ENCODE measurements around the gene OCEL1.
A peak's percentile ranks its signal among the peaks of the same experiment; 100 is the strongest.

DNA sequence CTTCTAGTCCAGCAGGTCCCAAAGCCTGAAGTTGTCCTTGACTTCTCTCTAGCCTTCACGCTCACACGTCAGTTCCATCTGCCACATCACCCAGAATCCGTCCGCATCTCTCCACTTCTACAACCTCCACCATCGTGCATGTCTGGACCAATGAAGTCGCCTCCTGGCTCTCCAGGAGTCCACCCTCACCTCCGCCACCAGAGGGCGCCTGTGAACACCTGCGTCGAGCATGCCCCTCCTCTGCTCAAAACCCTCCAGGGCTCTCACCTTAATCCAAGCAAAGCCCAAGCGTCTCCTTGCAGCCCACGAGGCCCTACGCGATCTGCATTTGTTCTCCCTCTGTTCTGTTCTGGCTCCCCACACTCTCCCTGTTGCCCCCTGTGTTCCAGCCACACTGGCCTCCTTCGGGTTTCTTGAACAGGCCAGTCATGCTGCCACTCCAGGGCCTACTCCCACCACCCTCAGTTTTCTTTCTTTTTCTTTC, 34.9 kb downstream of the OCEL1 start:
- TF ChIP-seq, protein P1, sequence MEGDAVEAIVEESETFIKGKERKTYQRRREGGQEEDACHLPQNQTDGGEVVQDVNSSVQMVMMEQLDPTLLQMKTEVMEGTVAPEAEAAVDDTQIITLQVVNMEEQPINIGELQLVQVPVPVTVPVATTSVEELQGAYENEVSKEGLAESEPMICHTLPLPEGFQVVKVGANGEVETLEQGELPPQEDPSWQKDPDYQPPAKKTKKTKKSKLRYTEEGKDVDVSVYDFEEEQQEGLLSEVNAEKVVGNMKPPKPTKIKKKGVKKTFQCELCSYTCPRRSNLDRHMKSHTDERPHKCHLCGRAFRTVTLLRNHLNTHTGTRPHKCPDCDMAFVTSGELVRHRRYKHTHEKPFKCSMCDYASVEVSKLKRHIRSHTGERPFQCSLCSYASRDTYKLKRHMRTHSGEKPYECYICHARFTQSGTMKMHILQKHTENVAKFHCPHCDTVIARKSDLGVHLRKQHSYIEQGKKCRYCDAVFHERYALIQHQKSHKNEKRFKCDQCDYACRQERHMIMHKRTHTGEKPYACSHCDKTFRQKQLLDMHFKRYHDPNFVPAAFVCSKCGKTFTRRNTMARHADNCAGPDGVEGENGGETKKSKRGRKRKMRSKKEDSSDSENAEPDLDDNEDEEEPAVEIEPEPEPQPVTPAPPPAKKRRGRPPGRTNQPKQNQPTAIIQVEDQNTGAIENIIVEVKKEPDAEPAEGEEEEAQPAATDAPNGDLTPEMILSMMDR (IDR thresholded peaks at IDR 0.05; ENCODE audit: low read length) = peak; percentile 94
- TF ChIP-seq EZH2 (IDR thresholded peaks at IDR 0.05; ENCODE audit: borderline replicate concordance, low read length) = no peak

All from OCI-LY1 (cell line).